8988T (cell line): ENCODE data around the gene GUCY2C.
"Not testable (repeated sequence)": the region's sequence is repeated elsewhere in the genome, so short reads cannot be mapped to it uniquely, and the experiment has no call there.

Experiments used
- DNase-seq: peaks from one replicate; pipeline ENCODE4 v3.0.0; 2011

Gene GUCY2C

GRCh38 chr12:14696265-14696741 lies at the start of gene GUCY2C:
TSS of gene GUCY2C (minus strand) at chr12:14696599. CDS start at chr12:14696448, 151 bp downstream.
- DNase-seq = no peak

GRCh38 chr12:14743061-14743460 lies 46.7 kb upstream of the GUCY2C start:
- DNase-seq = no peak

- no peak for DNase-seq
Observed at GRCh38 chr12:14741942-14742341, 45.5 kb upstream of the GUCY2C start.

- DNase-seq = no peak
Observed at GRCh38 chr12:14741153-14741552, 44.8 kb upstream of the GUCY2C start.

- DNase-seq = not testable (repeated sequence)
Observed at GRCh38 chr12:14736441-14736840, 40.0 kb upstream of the GUCY2C start.

GRCh38 chr12:14731821-14732220 lies 35.4 kb upstream of the GUCY2C start:
- no peak for DNase-seq

- DNase-seq = no peak
Observed at GRCh38 chr12:14729586-14729985, 33.2 kb upstream of the GUCY2C start.

GRCh38 chr12:14723763-14724162 lies 27.4 kb upstream of the GUCY2C start:
- no peak for DNase-seq

- DNase-seq = peak; percentile 13
Observed at GRCh38 chr12:14716848-14717444, 20.5 kb upstream of the GUCY2C start.

GRCh38 chr12:14714437-14714836 lies 18.0 kb upstream of the GUCY2C start:
- no peak for DNase-seq

- no peak for DNase-seq
Observed at GRCh38 chr12:14710632-14711320, 14.4 kb upstream of the GUCY2C start.

GRCh38 chr12:14701809-14702568 lies 5.6 kb upstream of the GUCY2C start:
- DNase-seq = no peak

- no peak for DNase-seq
Observed at GRCh38 chr12:14700935-14701334, 4.5 kb upstream of the GUCY2C start.

GRCh38 chr12:14699923-14700322 lies 3.5 kb upstream of the GUCY2C start:
- DNase-seq = no peak

- DNase-seq = no peak
Observed at GRCh38 chr12:14698555-14698954, 2.2 kb upstream of the GUCY2C start.

GRCh38 chr12:14695715-14696141 lies 671 bp downstream of the GUCY2C start:
- DNase-seq = no peak

GRCh38 chr12:14694970-14695369 lies 1.4 kb downstream of the GUCY2C start:
- no peak for DNase-seq

GRCh38 chr12:14694145-14694714 lies 2.2 kb downstream of the GUCY2C start:
- no peak for DNase-seq

GRCh38 chr12:14693116-14693515 lies 3.3 kb downstream of the GUCY2C start:
- no peak for DNase-seq

- DNase-seq = no peak
Observed at GRCh38 chr12:14691560-14691959, 4.8 kb downstream of the GUCY2C start.

GRCh38 chr12:14689996-14690395 lies 6.4 kb downstream of the GUCY2C start:
- DNase-seq = no peak

- DNase-seq = no peak
Observed at GRCh38 chr12:14689144-14689543, 7.3 kb downstream of the GUCY2C start.

GRCh38 chr12:14682231-14682630 lies 14.2 kb downstream of the GUCY2C start:
- DNase-seq = not testable (repeated sequence)
